GM10847 (cell line): ENCODE results near the gene ARAP2.

Experiments
- POLR2A ChIP-seq: IDR thresholded peaks from 2 replicates; pipeline ENCODE4 v1.6.1; 2011; ENCODE audit not compliant: insufficient read length; ENCODE audit errors: extremely low read depth

ARAP2 gene

DNA sequence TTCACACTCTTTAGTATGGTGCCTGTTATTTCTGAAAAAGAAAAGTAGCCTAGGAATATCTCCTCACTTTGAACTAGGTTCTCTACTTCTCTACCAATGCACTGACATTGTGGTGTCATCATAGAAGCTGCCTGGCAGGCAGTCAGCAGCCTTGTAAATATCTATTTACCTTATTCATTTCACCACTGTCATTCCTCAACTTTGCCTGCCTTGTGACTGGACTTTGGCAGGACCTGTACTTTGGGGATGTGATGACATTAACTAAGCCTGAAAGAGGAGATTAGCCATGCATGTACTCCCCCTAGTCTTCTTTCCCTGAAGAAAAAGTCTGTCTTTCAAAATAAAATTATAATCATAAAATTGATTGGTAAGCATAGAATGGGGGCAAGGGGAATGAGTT lies 207.2 kb downstream of the ARAP2 start:
- TF ChIP-seq POLR2A = no peak

DNA sequence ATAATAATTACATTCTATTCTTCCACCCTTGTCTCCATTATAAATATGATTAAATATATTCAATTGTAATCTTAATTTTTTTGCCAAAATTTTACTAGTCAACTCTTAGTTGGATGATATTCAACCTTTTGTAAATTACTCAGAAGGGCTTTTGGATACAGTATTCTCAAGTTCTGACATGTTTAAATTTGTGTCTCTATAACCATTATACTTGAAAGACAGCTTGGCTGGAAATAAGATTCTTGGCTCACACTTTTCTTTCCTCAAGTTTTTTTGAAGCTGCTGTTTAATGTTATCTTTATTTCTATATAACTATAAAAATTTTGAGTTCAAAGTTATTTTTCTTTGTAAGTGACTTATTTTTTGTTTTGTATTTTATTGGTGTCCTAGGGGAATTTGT lies 214.4 kb downstream of the ARAP2 start:
- TF ChIP-seq POLR2A = no peak

DNA sequence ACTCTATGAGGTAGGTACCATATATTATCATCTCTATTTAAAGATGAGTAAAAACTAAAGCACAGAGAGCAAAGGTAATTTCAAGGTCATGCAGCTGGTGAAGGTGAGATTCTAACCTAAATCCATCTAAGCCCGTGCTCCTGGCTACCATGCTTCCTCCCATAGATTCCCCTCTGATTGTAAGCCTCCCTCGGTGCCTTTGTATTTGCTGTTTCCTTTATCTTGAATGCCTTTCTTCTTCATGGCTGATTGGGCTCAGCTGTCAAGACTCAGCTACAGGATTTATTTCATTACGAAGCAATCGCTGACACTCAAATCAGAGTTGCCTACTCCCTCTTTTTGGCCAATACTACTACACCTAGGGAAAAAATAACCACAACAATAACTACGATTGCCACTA lies 217.1 kb downstream of the ARAP2 start:
- no peak for TF ChIP-seq POLR2A

DNA sequence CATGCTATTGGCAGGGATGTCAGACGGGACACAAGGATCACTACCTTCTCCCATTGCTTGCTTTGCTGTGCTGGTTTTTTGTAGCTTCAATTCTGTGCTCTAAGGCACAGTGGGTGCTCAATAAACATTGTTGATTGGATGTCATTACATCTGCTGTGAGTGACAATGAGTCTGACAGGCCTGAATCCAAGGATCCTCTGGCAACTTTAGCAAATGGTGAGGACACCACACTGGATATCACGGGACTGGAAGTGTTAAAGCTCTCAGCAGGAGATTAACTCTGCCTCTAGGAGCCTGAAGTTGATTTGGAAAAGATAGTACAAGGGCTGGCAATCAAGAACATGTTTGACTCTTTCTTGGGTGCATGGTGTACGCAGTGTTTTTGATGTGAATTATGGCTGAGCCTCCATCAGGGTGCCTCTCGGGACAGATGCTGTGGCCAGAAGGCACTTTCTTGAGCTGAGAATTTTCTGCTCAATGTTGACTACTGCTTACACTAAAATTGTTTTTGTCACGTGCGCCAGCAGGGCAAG lies 217.9 kb downstream of the ARAP2 start:
- TF ChIP-seq POLR2A = no peak

DNA sequence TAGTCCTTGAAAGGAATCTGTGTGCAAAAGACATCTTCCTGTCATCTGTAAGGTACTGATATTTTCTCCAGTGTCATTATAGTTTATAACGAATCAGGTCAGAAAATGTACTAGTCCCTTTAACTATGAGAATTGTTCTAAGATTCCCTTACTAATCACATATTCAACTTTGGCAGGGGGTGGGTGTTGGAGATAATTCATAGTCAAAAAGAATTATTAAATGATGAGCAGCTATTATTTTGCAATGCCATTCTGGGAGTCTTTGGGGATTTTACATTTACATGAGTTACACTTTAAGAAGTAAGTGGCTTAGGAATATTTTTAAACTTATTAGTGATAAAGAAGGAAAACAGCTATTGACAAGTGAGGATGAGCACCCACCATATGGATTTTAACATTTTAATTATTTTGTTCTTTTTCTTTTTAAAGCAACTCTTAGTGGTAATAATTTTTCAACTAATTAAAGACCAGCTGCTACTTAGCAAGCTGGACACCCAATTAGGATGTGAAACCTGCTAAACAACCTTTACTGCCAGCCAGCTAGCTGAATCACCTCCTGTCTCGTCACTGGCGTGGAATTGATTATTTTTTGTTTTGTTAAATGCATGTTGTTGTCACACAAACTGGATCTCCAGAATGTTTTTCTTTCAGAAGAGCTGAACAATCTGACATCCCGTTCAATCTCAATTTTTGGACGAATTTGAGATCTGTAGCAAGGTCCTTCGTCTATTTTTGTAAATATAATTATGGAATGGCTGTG lies 219.2 kb downstream of the ARAP2 start:
- no peak for TF ChIP-seq POLR2A

DNA sequence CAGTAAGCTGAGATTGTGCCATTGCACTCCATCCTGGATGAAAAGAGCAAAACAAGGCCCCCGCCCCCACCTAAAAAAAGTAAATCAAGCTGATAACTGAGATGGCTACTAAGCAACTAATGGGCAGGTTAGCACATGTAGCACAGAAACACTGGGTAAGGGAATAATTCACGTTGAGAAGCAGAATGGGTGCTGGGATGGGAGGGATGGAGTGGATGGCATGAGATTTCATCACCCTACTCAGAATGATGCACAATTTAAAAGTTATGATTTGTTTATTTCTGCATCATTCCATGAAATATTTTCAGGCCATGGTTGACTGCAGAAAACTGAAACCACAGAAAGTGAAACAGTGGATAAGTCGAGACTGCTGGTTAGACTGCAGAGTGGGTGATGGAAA lies 224.0 kb downstream of the ARAP2 start:
- no peak for TF ChIP-seq POLR2A
